VCaP (cell line): ENCODE measurements around the gene TNPO2.
A peak's percentile ranks its signal among the peaks of the same experiment; 100 is the strongest.

Source experiments
- H3K27ac ChIP-seq: fragments of 450-650 bp; 2 replicates; pipeline ENCODE4 v1.5.1; 2017
- CTCF ChIP-seq: fragments of 450-650 bp; conservative IDR thresholded peaks from 2 replicates; pipeline ENCODE4 v1.5.1; 2017; ENCODE audit warnings: mild to moderate bottlenecking, moderate library complexity

TNPO2 gene

DNA sequence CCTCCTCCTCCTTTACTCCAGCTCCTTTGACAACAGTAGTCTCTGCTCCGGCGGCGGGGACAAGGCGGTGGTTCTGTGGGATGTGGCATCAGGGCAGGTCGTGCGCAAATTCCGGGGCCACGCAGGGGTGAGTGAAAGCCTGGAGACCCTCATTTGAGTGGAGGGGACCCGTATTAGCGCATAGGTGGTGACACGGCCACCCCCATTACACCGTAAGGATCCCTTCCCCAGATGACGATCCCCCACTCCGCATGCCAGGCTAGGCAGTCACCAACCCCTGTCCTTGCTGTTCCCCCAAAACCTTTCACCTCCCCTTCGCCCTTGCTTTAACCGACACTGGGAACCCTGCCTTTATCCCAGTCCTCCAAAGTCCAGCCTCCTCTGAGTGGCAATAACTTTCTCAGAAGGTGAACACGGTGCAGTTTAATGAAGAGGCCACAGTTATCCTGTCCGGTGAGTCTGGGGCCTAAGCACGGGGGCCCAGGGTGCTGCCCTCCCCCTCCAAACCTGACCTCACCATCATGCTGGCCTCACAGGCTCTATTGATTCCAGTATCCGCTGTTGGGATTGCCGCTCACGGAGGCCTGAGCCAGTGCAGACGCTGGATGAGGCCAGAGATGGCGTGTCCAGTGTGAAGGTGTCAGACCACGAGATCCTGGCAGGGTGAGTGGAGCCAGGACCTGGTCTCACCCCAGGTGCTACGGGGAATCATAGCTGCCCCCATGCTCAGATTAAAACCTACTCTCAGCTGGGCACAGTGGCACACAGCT lies 53.4 kb downstream of the TNPO2 start:
- peak overlapping the region; percentile 94 for H3K27ac ChIP-seq
- TF ChIP-seq CTCF, result no peak

GRCh38 chr19:12669270-12670158 lies 54.2 kb downstream of the TNPO2 start:
- TF ChIP-seq CTCF, result no peak
- peak overlapping the region; percentile 94 for H3K27ac ChIP-seq

- no peak for TF ChIP-seq CTCF
- peak overlapping the region; percentile 94 for H3K27ac ChIP-seq
These were observed 54.8 kb downstream of the TNPO2 start for GRCh38 chr19:12668932-12669269.

GRCh38 chr19:12668346-12668745 lies 55.4 kb downstream of the TNPO2 start:
- TF ChIP-seq CTCF, result no peak
- H3K27ac ChIP-seq, result peak overlapping the region; percentile 94

DNA sequence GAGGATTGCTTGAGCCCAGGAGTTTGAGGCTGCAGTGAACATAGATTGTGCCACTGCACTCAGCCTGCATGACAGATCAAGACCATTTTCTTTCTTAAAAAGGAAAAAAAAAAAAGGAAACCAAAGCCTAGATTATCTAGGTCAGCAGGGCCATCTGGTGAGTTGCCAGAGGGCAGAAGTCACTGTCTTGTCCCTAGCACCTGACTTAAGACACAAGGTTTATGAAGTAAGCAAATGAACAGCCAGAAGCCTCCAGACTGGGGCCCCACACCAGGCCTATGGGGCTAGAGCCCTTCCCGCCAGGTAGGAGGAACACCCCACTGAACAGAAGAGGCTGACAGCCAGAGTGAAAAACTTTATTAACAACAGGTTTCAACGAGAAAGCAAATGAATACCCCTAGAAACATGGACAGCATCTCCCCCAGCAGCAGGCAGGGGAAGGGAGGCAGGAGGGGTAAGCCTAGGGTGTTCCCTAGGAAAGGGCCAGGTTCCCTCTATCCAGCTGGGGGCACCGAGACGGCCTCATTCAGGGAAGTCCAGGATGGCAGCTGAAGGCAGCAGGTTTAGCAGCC lies 55.9 kb downstream of the TNPO2 start:
- peak overlapping the region; percentile 94 for H3K27ac ChIP-seq

GRCh38 chr19:12666265-12667048 lies 57.3 kb downstream of the TNPO2 start, which contains the start of the genes MAN2B1 and WDR83:
Gene MAN2B1, minus strand, starts transcription at chr19:12666742. Its CDS starts 41 bp downstream, at chr19:12666701.
Gene WDR83, plus strand, starts transcription at chr19:12666807. Its CDS starts 2,984 bp downstream, at chr19:12669791.
- H3K27ac ChIP-seq, result peak within 1 kb of the TSS; percentile 72; the same call in 1 of the 2 replicates

More for the DNA sequence above, 55.9 kb downstream of the TNPO2 start:
- TF ChIP-seq CTCF, result no peak

More at GRCh38 chr19:12666265-12667048, 57.3 kb downstream of the TNPO2 start, which contains the start of the genes MAN2B1 and WDR83:
- no peak for TF ChIP-seq CTCF
